HG03469 (cell line): ENCODE measurements around the gene PGAP6.
"Not testable (repeated sequence)": the region's sequence is repeated elsewhere in the genome, so short reads cannot be mapped to it uniquely, and the experiment has no call there.

Experiments used
- ATAC-seq: cut with Tn5 transposase; IDR thresholded peaks from one replicate; pipeline ENCODE4 v1.9.1; 2021; ENCODE audit warnings: mild to moderate bottlenecking, moderate library complexity, moderate number of reproducible peaks; ENCODE audit not compliant: unreplicated experiment

Gene PGAP6

DNA sequence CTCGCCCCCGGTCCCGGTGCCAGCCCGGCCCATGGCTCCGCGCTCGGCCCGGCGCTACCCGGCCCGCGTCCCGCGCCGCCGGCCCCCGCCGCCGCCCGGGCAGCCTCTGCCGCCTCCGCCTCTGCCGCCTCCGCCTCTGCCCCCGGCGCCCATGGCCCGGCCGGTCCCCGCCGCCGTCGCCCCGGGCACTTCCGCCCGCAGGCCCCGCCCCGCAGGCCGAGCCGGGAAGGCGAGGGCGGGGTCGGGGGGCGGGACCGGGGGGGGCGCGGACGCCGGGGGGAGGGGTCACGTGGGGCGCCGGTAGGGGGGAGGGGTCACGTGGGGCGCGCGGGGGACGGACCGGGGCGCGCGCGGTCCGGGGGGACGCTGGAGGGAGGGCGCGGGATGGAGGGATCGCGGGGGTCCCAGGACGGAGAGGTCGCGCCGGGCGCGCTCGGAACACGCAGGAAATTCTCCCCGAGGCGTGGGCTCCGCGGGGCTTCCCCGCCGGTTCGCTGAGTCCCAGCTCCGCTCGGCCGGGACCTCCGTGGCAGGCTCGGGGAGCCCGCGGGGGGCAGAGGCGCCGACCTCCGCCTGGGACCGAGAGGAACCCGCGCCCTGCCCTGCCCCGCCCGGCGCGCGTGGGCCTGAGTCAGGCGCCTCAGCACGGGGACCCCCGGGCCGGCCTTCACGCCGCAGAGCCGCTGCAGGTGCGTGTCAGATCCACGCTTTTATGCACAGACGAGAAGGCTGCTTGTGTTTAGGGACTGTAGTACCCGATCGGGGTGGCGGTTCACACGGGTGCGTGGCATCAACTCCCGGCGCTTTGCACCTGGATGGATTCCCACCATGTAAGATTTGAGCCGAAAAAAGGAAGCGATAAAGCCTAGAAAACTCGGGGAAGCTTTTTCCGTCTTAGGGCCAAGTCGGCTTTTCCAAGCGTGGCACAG is at the start of gene PGAP6:
PGAP6 (minus strand) TSS at position 190 of the 929 bp plus-strand sequence; CDS start at position 33, 157 bp downstream.
- no peak for ATAC-seq

DNA sequence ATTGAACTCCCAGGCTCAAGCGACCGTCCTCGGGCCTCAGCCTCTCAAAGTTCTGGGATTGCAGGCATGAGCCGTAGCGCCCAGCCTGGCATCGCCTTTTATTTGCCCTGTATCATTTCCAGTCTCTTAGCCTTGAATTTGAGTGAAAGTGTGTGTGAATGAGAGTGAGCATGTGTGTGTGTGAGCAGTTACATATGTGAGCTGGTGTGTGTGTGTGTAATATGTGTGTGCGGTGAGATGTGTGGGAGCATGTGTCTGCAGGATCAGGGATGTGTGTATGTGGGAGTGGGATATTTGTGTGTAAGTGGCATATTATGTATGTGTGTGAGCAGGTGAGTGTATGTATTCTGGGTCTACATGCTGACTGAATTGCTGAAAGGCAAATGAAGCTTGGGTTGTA is 49.1 kb upstream of the PGAP6 start:
- ATAC-seq: no peak

GRCh38 chr16:427250-427649 is 45.5 kb upstream of the PGAP6 start:
- ATAC-seq: no peak

DNA sequence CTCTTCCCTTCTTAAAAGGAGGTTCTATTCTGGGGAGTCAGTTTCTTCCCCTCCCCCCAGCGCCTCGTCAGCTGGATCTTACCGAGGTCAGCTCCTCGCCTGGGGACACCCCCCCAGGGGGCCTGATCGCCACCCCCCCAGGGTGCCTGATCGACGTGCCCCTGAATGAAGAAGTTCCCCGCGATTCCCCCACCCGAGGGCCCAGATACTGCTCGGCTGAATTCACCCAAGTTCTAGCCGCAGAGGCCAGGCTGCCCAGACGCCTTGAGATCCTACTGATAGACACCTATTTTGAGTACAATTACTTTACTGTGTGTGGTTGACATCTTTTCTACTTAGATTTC is 45.1 kb upstream of the PGAP6 start:
- ATAC-seq: no peak

- ATAC-seq: no peak
Observed at GRCh38 chr16:426115-426905, 44.5 kb upstream of the PGAP6 start.

DNA sequence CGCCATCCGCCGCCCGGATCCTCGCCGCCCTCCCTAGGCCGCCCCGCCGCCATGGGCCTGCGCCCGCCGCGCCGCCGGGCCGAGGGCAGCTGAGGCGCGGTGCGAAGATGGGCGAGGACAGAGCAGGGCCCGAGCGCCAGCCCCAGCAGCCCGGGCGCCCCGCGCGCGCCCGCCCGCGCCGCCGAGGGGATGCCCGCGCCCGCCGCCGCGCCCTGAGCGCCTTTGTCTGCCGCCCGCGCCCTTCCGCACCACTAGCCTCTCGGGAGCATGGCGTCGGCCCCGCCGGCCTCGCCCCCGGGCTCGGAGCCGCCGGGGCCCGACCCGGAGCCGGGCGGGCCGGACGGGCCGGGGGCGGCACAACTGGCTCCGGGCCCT is 43.9 kb upstream of the PGAP6 start:
- ATAC-seq: peak; percentile 14

- peak; percentile 53 for ATAC-seq
Observed at GRCh38 chr16:425082-425718, 43.4 kb upstream of the PGAP6 start, which contains the start of gene RAB11FIP3. Gene RAB11FIP3, plus strand, starts transcription at chr16:425649. Its CDS starts 358 bp downstream, at chr16:426007.

- no peak for ATAC-seq
Observed at GRCh38 chr16:424623-425081, 42.9 kb upstream of the PGAP6 start.

- ATAC-seq: no peak
Observed at GRCh38 chr16:424033-424622, 42.4 kb upstream of the PGAP6 start.

DNA sequence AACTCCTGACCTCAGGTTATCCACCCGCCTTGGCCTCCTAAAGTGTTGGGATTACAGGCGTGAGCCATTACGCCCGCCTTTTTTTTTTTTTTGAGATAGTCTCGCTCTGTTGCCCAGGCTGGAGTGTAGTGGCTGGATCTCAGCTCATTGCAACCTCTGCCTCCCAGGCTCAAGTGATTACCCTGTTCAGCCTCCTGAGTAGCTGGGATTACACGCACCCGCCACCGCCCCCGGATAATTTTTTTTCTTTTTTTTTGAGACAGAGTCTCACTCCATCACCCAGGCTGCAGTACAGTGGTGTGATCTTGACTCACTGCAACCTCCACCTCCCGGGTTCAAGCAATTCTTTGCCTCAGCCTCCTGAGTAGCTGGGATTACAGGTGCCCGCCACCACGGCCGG is 40.4 kb upstream of the PGAP6 start:
- not testable (repeated sequence) for ATAC-seq

DNA sequence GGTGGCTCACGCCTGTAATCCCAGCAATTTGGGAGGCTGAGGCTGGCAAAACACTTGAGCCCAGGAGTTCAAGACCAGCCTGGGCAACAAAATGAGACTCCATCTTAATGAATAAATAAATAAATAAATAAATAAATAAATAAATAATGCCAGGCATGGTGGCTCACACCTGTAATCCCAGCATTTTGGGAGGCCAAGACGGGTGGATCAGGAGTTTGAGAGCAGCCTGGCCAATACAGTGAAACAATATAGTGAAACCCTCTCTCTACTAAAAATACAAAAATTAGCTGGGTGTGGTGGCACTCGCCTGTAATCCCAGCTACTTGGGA is 33.4 kb upstream of the PGAP6 start:
- ATAC-seq: not testable (repeated sequence)

DNA sequence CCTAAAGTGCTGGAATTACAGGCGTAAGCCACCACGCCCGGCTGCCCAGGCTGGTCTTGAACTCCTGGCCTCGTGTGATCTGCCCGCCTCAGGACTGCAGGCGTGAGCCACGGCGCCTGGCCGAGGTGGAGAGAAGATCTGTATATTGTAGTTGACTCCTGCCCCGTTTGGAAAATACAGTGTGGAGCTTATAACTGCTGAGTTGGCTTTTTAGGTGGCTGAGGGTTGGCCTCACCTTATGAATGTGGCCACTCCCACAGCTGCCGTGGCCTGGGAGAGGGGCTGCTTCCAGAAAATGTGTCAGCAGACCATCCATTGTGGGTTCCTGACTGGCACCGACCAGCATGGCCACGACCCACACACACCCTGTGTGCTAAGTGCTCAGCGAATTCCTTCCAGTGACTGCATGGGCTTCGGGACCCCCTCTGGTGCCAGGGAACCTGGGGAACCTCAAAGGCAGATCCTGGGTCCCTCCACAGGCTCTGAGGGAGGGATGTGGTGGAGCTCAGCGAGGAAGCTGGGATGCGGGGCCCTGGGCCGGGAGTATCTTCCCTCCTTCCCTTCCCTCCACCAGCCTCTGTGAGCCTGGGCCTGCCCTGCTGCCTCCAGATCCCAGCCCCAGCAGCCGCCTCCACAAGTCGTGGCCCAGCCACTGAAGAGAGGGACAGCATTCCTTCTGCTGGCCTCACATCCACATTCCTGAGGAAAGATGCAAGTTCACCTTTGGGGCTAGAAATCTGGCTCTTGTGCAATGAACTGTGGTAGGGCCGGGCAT is 32.8 kb upstream of the PGAP6 start:
- ATAC-seq: no peak

- ATAC-seq: no peak
Observed at GRCh38 chr16:411576-412265, 29.9 kb upstream of the PGAP6 start.

DNA sequence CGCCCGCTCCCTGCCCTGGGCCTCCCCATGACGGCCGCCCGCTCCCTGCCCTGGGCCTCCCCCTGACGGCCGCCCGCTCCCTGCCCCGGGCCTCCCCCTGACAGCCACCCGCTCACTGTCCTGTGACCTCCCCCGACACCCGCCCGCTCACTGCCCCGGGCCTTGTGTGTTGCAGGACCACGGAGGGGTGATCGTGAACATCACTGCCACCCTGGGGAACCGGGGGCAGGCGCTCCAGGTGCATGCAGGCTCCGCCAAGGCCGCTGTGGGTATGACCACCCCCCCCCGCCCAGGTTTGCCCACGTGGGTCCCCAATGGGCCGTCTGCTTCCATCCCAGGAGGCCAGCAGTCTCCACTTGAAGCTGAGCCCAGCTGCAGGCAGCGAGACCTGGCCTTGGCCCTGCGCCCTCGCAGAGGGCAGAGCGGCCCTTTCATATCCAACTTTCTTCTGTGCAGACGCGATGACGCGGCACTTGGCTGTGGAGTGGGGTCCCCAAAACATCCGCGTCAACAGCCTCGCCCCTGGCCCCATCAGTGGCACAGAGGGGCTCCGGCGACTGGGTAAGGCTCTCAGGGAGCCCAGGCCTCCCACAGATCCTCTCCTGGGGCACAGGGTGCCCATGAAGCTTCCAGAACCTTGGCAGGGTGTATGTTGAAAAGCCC is 28.9 kb upstream of the PGAP6 start:
- ATAC-seq: no peak

DNA sequence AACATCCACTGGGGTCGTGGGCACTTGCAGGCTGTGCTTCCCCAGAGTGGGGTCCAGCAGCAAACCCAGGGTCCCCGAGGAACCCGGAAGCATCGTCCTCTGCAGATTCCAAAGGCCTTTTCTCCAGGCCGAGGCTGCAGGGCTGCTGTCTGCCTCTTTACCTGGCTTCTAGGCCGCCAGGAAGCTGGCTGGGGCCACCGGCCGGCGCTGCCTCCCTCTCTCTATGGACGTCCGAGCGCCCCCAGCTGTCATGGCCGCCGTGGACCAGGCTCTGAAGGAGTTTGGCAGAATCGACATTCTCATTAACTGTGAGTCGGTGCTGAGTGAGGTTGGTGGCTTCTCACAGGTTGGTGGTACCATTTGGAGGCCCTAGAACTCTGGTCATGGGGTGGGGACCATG is 25.5 kb upstream of the PGAP6 start:
- ATAC-seq: no peak

- ATAC-seq: no peak
Observed at GRCh38 chr16:405548-406506, 24.0 kb upstream of the PGAP6 start.

- no peak for ATAC-seq
Observed at GRCh38 chr16:404971-405486, 23.3 kb upstream of the PGAP6 start.
